ENCODE results near the gene GAB4. TPM values are rescaled to one million over a fixed set of nuclear protein-coding genes. Genes with fewer than 3 reads are reported as not detected.

The GAB4 gene
- total and polyA plus RNA-seq, 10 of the 15 experiments (the other 5 are each of a cell fraction or from before 2014, with no cell fraction given) = not detected

- TF ChIP-seq REST (IDR thresholded peaks at IDR 0.05; ENCODE audit: low read depth, low read length) (no peak), ZNF592 (IDR thresholded peaks at IDR 0.05) (no peak), STAT1 (conservative IDR thresholded peaks at IDR 0.05) (no peak)
These were observed 40.4 kb downstream of the GAB4 start (continued) for GRCh38 chr22:16967453-16968217.

DNA sequence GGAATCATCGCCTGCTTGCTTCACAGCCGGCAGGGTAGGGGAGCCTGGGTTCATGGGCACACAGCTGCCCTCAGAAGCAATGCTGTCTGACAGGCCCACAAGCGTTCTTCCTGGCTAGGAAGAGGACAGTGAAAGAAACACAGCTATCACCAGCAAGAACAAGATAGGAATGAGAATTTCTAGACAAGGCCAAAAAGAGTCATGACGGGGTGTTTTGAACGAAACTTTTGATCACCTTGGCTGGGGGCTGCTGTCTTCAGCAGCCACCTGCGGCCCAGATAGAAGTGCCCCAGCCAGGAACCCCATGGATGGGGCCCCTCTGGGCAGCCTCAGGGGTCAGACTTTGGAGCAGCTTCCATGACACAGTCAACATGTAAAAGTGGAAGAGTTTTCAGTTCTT lies 41.8 kb downstream of the GAB4 start:
- no peak for DNase-seq (ENCODE audit: low read depth, low spot score)
- H3K27me3 ChIP-seq (replicated peaks in 1 of 2; ENCODE audit: control insufficient read depth in 2 of 2, insufficient read depth in 2 of 2, low read length in 1 of 2) = no peaks in the 10 kb centered on the region
- no peak for FAIRE-seq
- ChIA-PET CTCF (no interaction called here), SMC1A (ENCODE audit: uncharacterized antibody, unreplicated experiment) (no interaction called here), POLR2A (no interaction called here), RAD21 (ENCODE audit: unreplicated experiment) (no interaction called here)
- BruUV-seq (replicated peaks) = no TSS peak
- no peaks in the 10 kb centered on the region for H4K20me1 ChIP-seq (ENCODE audit: control insufficient read depth, insufficient read depth)
- H3K4me2 ChIP-seq (ENCODE audit: control insufficient read depth, insufficient read depth) = no peak overlapping the region
- ATAC-seq = no peak
- no peaks in the 10 kb centered on the region for H3K9me3 ChIP-seq (replicated peaks; ENCODE audit: control insufficient read depth, insufficient read depth, low read length)
- intact Hi-C loops (cut with micrococcal nuclease; ENCODE audit: unreplicated experiment) = no loop called here
- H3K79me2 ChIP-seq (ENCODE audit: control insufficient read depth, insufficient read depth, low read length) = no peaks in the 10 kb centered on the region
- no peak overlapping the region for H2AFZ ChIP-seq (ENCODE audit: control insufficient read depth, low read depth, low read length)
- 27% methylated on average over 6 of the region's 6 CpGs for WGBS (ENCODE audit: insufficient coverage, insufficient replicate concordance, low lambda C conversion rate, missing lambda C conversion rate)
- H3K4me1 ChIP-seq (ENCODE audit: control insufficient read depth, insufficient read depth, low read length) = no peaks in the 10 kb centered on the region
- no peak overlapping the region for H3K27ac ChIP-seq (ENCODE audit: control insufficient read depth, insufficient read depth)
- H3K9ac ChIP-seq (ENCODE audit: control insufficient read depth, insufficient read depth, low read length) = no peak overlapping the region
- in situ Hi-C loops (cut with MboI) = no loop called here
- H3K36me3 ChIP-seq (ENCODE audit: control insufficient read depth in 2 of 2, insufficient read depth in 2 of 2, low read length in 1 of 2) = no peaks in the 10 kb centered on the region
- H3K4me3 ChIP-seq = no peak overlapping the region
- no peak for TF ChIP-seq ZBED1 (IDR thresholded peaks at IDR 0.05; ENCODE audit: borderline replicate concordance)
- TF ChIP-seq PAX5 (IDR thresholded peaks at IDR 0.05; ENCODE audit: borderline replicate concordance, low read depth, low read length) = no peak
- no peak for TF ChIP-seq YBX1 (IDR thresholded peaks at IDR 0.05)
- TF ChIP-seq, protein P1, sequence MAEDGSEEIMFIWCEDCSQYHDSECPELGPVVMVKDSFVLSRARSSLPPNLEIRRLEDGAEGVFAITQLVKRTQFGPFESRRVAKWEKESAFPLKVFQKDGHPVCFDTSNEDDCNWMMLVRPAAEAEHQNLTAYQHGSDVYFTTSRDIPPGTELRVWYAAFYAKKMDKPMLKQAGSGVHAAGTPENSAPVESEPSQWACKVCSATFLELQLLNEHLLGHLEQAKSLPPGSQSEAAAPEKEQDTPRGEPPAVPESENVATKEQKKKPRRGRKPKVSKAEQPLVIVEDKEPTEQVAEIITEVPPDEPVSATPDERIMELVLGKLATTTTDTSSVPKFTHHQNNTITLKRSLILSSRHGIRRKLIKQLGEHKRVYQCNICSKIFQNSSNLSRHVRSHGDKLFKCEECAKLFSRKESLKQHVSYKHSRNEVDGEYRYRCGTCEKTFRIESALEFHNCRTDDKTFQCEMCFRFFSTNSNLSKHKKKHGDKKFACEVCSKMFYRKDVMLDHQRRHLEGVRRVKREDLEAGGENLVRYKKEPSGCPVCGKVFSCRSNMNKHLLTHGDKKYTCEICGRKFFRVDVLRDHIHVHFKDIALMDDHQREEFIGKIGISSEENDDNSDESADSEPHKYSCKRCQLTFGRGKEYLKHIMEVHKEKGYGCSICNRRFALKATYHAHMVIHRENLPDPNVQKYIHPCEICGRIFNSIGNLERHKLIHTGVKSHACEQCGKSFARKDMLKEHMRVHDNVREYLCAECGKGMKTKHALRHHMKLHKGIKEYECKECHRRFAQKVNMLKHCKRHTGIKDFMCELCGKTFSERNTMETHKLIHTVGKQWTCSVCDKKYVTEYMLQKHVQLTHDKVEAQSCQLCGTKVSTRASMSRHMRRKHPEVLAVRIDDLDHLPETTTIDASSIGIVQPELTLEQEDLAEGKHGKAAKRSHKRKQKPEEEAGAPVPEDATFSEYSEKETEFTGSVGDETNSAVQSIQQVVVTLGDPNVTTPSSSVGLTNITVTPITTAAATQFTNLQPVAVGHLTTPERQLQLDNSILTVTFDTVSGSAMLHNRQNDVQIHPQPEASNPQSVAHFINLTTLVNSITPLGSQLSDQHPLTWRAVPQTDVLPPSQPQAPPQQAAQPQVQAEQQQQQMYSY (CRISPR knock-in tag; IDR thresholded peaks at IDR 0.05) = no peak
- no peak for TF ChIP-seq PAX8 (IDR thresholded peaks at IDR 0.05)
